Liver (tissue), 9 donors: ENCODE measurements around the gene JMJD6. TPM values are rescaled to one million over a fixed set of nuclear protein-coding genes. Genes with fewer than 3 reads are reported as not detected.

Source experiments
- DNase-seq: peaks from one replicate; pipeline ENCODE4 v3.0.0-alpha.2; 2017; ENCODE audit warnings: low spot score
- H3K27ac ChIP-seq, 2 donors: one replicate each; pipeline ENCODE4 v1.7.0; 2013; ENCODE audit warnings: inconsistent platforms in 2 of 2, low read length in 2 of 2, control low read depth in 1 of 2, low read depth in 1 of 2, mild to moderate bottlenecking in 1 of 2
- H3K27me3 ChIP-seq, 4 donors: one replicate each; pipeline versions ENCODE4 v1.6.1 to v1.7.0; 2013; ENCODE audit warnings: low read length in 3 of 4, inconsistent platforms in 1 of 4, mild to moderate bottlenecking in 1 of 4, moderate library complexity in 1 of 4; ENCODE audit not compliant: control insufficient read depth in 4 of 4, insufficient read depth in 4 of 4
- H3K36me3 ChIP-seq, 4 donors: one replicate each; pipeline versions ENCODE4 v1.6.1 to v1.7.0; 2013; ENCODE audit warnings: low read length in 3 of 4, mild to moderate bottlenecking in 3 of 4, low read depth in 1 of 4, moderate library complexity in 1 of 4; ENCODE audit not compliant: control insufficient read depth in 4 of 4, insufficient read depth in 3 of 4
- H3K4me1 ChIP-seq, 4 donors: one replicate each; pipeline versions ENCODE4 v1.6.1 to v1.7.0; 2013; ENCODE audit warnings: low read length in 3 of 4, mild to moderate bottlenecking in 3 of 4, moderate library complexity in 1 of 4; ENCODE audit not compliant: control insufficient read depth in 4 of 4, insufficient read depth in 4 of 4
- H3K4me3 ChIP-seq, 3 donors: one replicate each; pipeline versions ENCODE4 v1.6.1 to v1.7.0; 2013; ENCODE audit warnings: low read length in 3 of 3, control low read depth in 1 of 3, low read depth in 1 of 3, mild to moderate bottlenecking in 1 of 3
- H3K9ac ChIP-seq, 2 donors: one replicate each; pipeline ENCODE4 v1.7.0; 2013; ENCODE audit warnings: low read length in 2 of 2, mild to moderate bottlenecking in 2 of 2, moderate library complexity in 2 of 2, control low read depth in 1 of 2, low read depth in 1 of 2
- H3K9me3 ChIP-seq, 4 donors: one replicate each; pipeline versions ENCODE4 v1.6.1 to v1.7.0; 2013; ENCODE audit warnings: low read length in 3 of 4; ENCODE audit not compliant: control insufficient read depth in 4 of 4
- ATF3 ChIP-seq: IDR thresholded peaks from 2 replicates; pipeline ENCODE4 v1.6.1; 2016; ENCODE audit warnings: antibody characterized with exemption
- CTCF ChIP-seq: fragments of 150-350 bp; IDR thresholded peaks from 2 replicates; pipeline ENCODE4 v1.5.1; 2017; ENCODE audit warnings: improper control_type of control experiment, low read depth, low read length; ENCODE audit not compliant: missing input control
- EGR1 ChIP-seq, 2 donors: IDR thresholded peaks; 2 replicates each; pipeline ENCODE4 v1.6.1; 2016 to 2018; ENCODE audit warnings: antibody characterized with exemption in 2 of 2, low read depth in 2 of 2
- FOXA1 ChIP-seq: IDR thresholded peaks from 2 replicates; pipeline ENCODE4 v1.6.1; 2016; ENCODE audit warnings: antibody characterized with exemption
- FOXA2 ChIP-seq: IDR thresholded peaks from 2 replicates; pipeline ENCODE4 v1.6.1; 2016; ENCODE audit warnings: antibody characterized with exemption
- GABPA ChIP-seq, 2 donors: IDR thresholded peaks in 1 of 2; conservative IDR thresholded peaks in 1 of 2; 2 replicates each; pipeline ENCODE4 v1.6.1; 2016; ENCODE audit warnings: antibody characterized with exemption in 2 of 2, mild to moderate bottlenecking in 1 of 2, moderate library complexity in 1 of 2
- HNF4A ChIP-seq, 2 donors: conservative IDR thresholded peaks; 2 replicates each; pipeline ENCODE4 v1.6.1; 2016; ENCODE audit warnings: antibody characterized with exemption in 2 of 2, mild to moderate bottlenecking in 2 of 2
- HNF4G ChIP-seq: IDR thresholded peaks from 2 replicates; pipeline ENCODE4 v1.6.1; 2016; ENCODE audit warnings: antibody characterized with exemption
- JUND ChIP-seq, 2 donors: IDR thresholded peaks; 2 replicates each; pipeline ENCODE4 v1.6.1; 2016; ENCODE audit warnings: antibody characterized with exemption in 2 of 2
- MAX ChIP-seq: IDR thresholded peaks from 2 replicates; pipeline ENCODE4 v1.6.1; 2016; ENCODE audit warnings: antibody characterized with exemption
- NR2F2 ChIP-seq: IDR thresholded peaks from 2 replicates; pipeline ENCODE4 v1.6.1; 2016; ENCODE audit warnings: antibody characterized with exemption
- RAD21 ChIP-seq, 2 donors: IDR thresholded peaks; 2 replicates each; pipeline ENCODE4 v1.6.1; 2016; ENCODE audit warnings: antibody characterized with exemption in 2 of 2, mild to moderate bottlenecking in 2 of 2
- REST ChIP-seq: IDR thresholded peaks from 2 replicates; pipeline ENCODE4 v1.6.1; 2016; ENCODE audit warnings: antibody characterized with exemption, mild to moderate bottlenecking
- RXRA ChIP-seq, 2 donors: IDR thresholded peaks; 2 replicates each; pipeline ENCODE4 v1.6.1; 2017 to 2018; ENCODE audit warnings: antibody characterized with exemption in 2 of 2, mild to moderate bottlenecking in 1 of 2
- SP1 ChIP-seq: IDR thresholded peaks from 2 replicates; pipeline ENCODE4 v1.6.1; 2018; ENCODE audit warnings: antibody characterized with exemption, mild to moderate bottlenecking
- TAF1 ChIP-seq: conservative IDR thresholded peaks from 2 replicates; pipeline ENCODE4 v1.6.1; 2016; ENCODE audit warnings: antibody characterized with exemption, mild to moderate bottlenecking
- YY1 ChIP-seq: IDR thresholded peaks from 2 replicates; pipeline ENCODE4 v1.6.1; 2016; ENCODE audit warnings: antibody characterized with exemption, mild to moderate bottlenecking
- ZBTB33 ChIP-seq: IDR thresholded peaks from 2 replicates; pipeline ENCODE4 v1.6.1; 2016; ENCODE audit warnings: antibody characterized with exemption
- WGBS: extraction: QIAGEN DNeasy Blood & Tissue Kit; methylation state at CpG from one replicate; pipeline ENCODE4 v1.1.7; 2013; 5-methylcytosine and 5-hydroxymethylcytosine counted together
- polyA plus RNA-seq, 2 donors: library from polyadenylated mRNA; stranded (reverse) in 1 of 2; unstranded in 1 of 2; fragments of 200-250 nt in 1 of 2; fragments of >200 nt in 1 of 2; fragmentation: Nextera tagmentation in 1 of 2; extraction: Ambion mirVana in 1 of 2; gene quantifications; one replicate each; pipeline versions ENCODE4 v1.2.1 to v1.2.3, GENCODE V29; 2013 to 2015
- total RNA-seq, 2 donors: library from RNA; depleted of rRNA; stranded (reverse); fragments of >200 nt; gene quantifications; one replicate each; pipeline ENCODE4 v1.2.3, GENCODE V29; 2014
- donor health status: healthy.
- donor health status: healthy.
- donor health status: healthy.
- donor health status: healthy.
- donor health status: healthy.

Gene JMJD6
- total and polyA plus RNA-seq, 4 donors: 9.9 to 16.1 (median 11.2) TPM

- no peak overlapping the region for H3K27ac ChIP-seq
- H3K36me3 ChIP-seq: peaks cover 19 to 68% (median 62%) of the 10 kb centered on the region in 4 donors
- peaks cover 3 to 12% (median 9%) of the 10 kb centered on the region in 4 donors for H3K4me1 ChIP-seq
- H3K4me3 ChIP-seq: no peak overlapping the region
- WGBS: 96% methylated on average over 9 of the region's 9 CpGs
- no peak for DNase-seq
- H3K9me3 ChIP-seq: no peaks in the 10 kb centered on the region
- TF ChIP-seq ZBTB33 (no peak), ATF3 (no peak), CTCF (no peak), RAD21 (IDR thresholded peaks at IDR 0.05) (no peak), GABPA (IDR thresholded peaks at IDR 0.05 in 1 of 2, conservative IDR thresholded peaks at IDR 0.05 in 1 of 2) (no peak), HNF4A (conservative IDR thresholded peaks at IDR 0.05) (no peak), YY1 (no peak), MAX (no peak), FOXA1 (no peak), REST (no peak), JUND (IDR thresholded peaks at IDR 0.05) (no peak), NR2F2 (no peak), FOXA2 (no peak), SP1 (no peak), TAF1 (no peak), EGR1 (IDR thresholded peaks at IDR 0.05; ENCODE audit: low read depth in 2 of 2) (no peak), RXRA (IDR thresholded peaks at IDR 0.05) (no peak), HNF4G (no peak)
- H3K9ac ChIP-seq: no peak overlapping the region
- H3K27me3 ChIP-seq: no peaks in the 10 kb centered on the region
These were observed 5.5 kb downstream of the JMJD6 start for GRCh38 chr17:76720941-76721340.
